SK-N-SH (cell line): ENCODE data around the gene SCN9A. TPM values are rescaled to one million over a fixed set of nuclear protein-coding genes. Genes with fewer than 3 reads are reported as not detected.

ENCODE experiments used
- CTCF ChIA-PET: fragments of 300-600, 350-600 bp; formaldehyde crosslinking; extraction: SDS; loops from one replicate; lab custom pipeline; 2021; lab: Yijun Ruan, JAX
- POLR2A ChIA-PET: fragments of 350-600 bp; sonication (Branson Sonifier 250); formaldehyde crosslinking; extraction: SDS; loops from one replicate; lab custom pipeline; 2020; ENCODE audit warnings: antibody characterized with exemption, inconsistent platforms; lab: Yijun Ruan, JAX
- DNase-seq: peaks from one replicate; pipeline ENCODE4 v3.0.0; 2012
- H2AFZ ChIP-seq: fragments of 200-600 bp; sonication (generic); 2 replicates; pipeline ENCODE4 v1.8.1; 2016; ENCODE audit warnings: antibody characterized with exemption, mild to moderate bottlenecking, low read depth
- H3F3A ChIP-seq: fragments of 200-600 bp; sonication (generic); replicated peaks from 2 replicates; pipeline ENCODE3; 2016; ENCODE audit warnings: antibody characterized with exemption, mild to moderate bottlenecking; ENCODE audit not compliant: insufficient read depth
- H3K27ac ChIP-seq, 2 experiments: fragments of 200-500 bp in 1 of 2; fragments of 200-600 bp in 1 of 2; sonication (Bioruptor generic) in 1 of 2; sonication (generic), shearing (Covaris generic) in 1 of 2; 2 replicates each; pipeline versions ENCODE4 v1.5.1 to v1.6.1; 2014 to 2016; ENCODE audit warnings: low read depth in 2 of 2, inconsistent platforms in 1 of 2, low read length in 1 of 2, mild to moderate bottlenecking in 1 of 2, mixed read lengths in 1 of 2
- H3K27me3 ChIP-seq: fragments of 200-600 bp; sonication (generic), shearing (Covaris generic); 2 replicates; pipeline ENCODE4 v1.6.1; 2016; ENCODE audit warnings: mixed run types; ENCODE audit not compliant: insufficient read depth
- H3K36me3 ChIP-seq, 2 experiments: fragments of 200-500 bp in 1 of 2; fragments of 200-600 bp in 1 of 2; sonication (Bioruptor generic) in 1 of 2; sonication (generic) in 1 of 2; replicated peaks in 1 of 2; 2 replicates each; pipeline versions ENCODE3 to v1.5.1; 2014 to 2016; ENCODE audit warnings: low read length in 1 of 2, mild to moderate bottlenecking in 1 of 2; ENCODE audit not compliant: insufficient read depth in 2 of 2, control insufficient read depth in 1 of 2
- H3K4me1 ChIP-seq, 2 experiments: fragments of 200-500 bp in 1 of 2; fragments of 200-600 bp in 1 of 2; sonication (Bioruptor generic) in 1 of 2; sonication (generic), shearing (Covaris generic) in 1 of 2; 2 replicates each; pipeline versions ENCODE4 v1.5.1 to v1.6.1; 2014 to 2016; ENCODE audit warnings: low read depth in 1 of 2, low read length in 1 of 2, mixed run types in 1 of 2; ENCODE audit not compliant: insufficient read depth in 2 of 2, control insufficient read depth in 1 of 2
- H3K4me2 ChIP-seq: fragments of 200-600 bp; sonication (generic), shearing (Covaris generic); 2 replicates; pipeline ENCODE4 v1.6.1; 2017; ENCODE audit warnings: mixed run types
- H3K4me3 ChIP-seq, 2 experiments: fragments of 200-500 bp in 1 of 2; fragments of 200-600 bp in 1 of 2; sonication (Bioruptor generic) in 1 of 2; sonication (generic), shearing (Covaris generic) in 1 of 2; 2 replicates each; pipeline versions ENCODE4 v1.5.1 to v1.8.1; 2014 to 2016; ENCODE audit warnings: low read depth in 2 of 2, inconsistent platforms in 1 of 2, low read length in 1 of 2, mild to moderate bottlenecking in 1 of 2, mixed read lengths in 1 of 2, moderate library complexity in 1 of 2
- H3K79me2 ChIP-seq: fragments of 200-600 bp; sonication (generic); 2 replicates; pipeline ENCODE4 v1.8.1; 2017; ENCODE audit warnings: mild to moderate bottlenecking; ENCODE audit not compliant: insufficient read depth
- H3K9ac ChIP-seq: fragments of 200-600 bp; sonication (generic); 2 replicates; pipeline ENCODE4 v1.6.1; 2017; ENCODE audit warnings: mixed run types
- H3K9me2 ChIP-seq: fragments of 200-600 bp; sonication (generic); 2 replicates; pipeline ENCODE4 v1.6.1; 2017; ENCODE audit warnings: mixed run types
- H3K9me3 ChIP-seq: fragments of 200-600 bp; sonication (generic); 2 replicates; pipeline ENCODE4 v1.6.1; 2017; ENCODE audit warnings: mixed run types, mild to moderate bottlenecking, moderate library complexity
- H4K20me1 ChIP-seq: fragments of 200-600 bp; sonication (generic); 2 replicates; pipeline ENCODE4 v1.6.1; 2017; ENCODE audit warnings: mild to moderate bottlenecking, mixed run types; ENCODE audit not compliant: insufficient read depth
- CTCF ChIP-seq: fragments of 200-600 bp; sonication (generic); IDR thresholded peaks from 2 replicates; pipeline ENCODE4 v1.6.1; 2017; ENCODE audit warnings: antibody characterized with exemption, mild to moderate bottlenecking, moderate library complexity
- GABPA ChIP-seq: IDR thresholded peaks from 2 replicates; pipeline ENCODE4 v1.4.0; 2012; ENCODE audit warnings: low read depth, mild to moderate bottlenecking
- JUND ChIP-seq: IDR thresholded peaks from 2 replicates; pipeline ENCODE4 v1.4.0; 2012
- MXI1 ChIP-seq: IDR thresholded peaks from 2 replicates; pipeline ENCODE4 v1.6.1; 2012; ENCODE audit warnings: mild to moderate bottlenecking, low read depth, low read length, improper control_type of control experiment
- NRF1 ChIP-seq: IDR thresholded peaks from 2 replicates; pipeline ENCODE4 v1.6.1; 2012; ENCODE audit warnings: low read depth, mild to moderate bottlenecking, low read length
- RFX5 ChIP-seq: IDR thresholded peaks from 2 replicates; pipeline ENCODE4 v1.6.1; 2012; ENCODE audit warnings: mild to moderate bottlenecking, improper control_type of control experiment, low read length
- RXRA ChIP-seq: IDR thresholded peaks from 2 replicates; pipeline ENCODE4 v1.4.0; 2012; ENCODE audit warnings: low read depth, mild to moderate bottlenecking, borderline replicate concordance
- SIN3A ChIP-seq: IDR thresholded peaks from 2 replicates; pipeline ENCODE4 v1.6.1; 2012; ENCODE audit warnings: low read depth, mild to moderate bottlenecking, low read length, moderate library complexity, borderline replicate concordance
- TEAD4 ChIP-seq: IDR thresholded peaks from 2 replicates; pipeline ENCODE4 v1.4.0; 2012; ENCODE audit warnings: mild to moderate bottlenecking, borderline replicate concordance; ENCODE audit not compliant: insufficient read depth
- USF2 ChIP-seq: fragments of 150-350 bp; IDR thresholded peaks from 2 replicates; pipeline ENCODE4 v1.6.1; 2017; ENCODE audit warnings: antibody characterized with exemption, low read length, low read depth, borderline replicate concordance
- ZBTB33 ChIP-seq: IDR thresholded peaks from 2 replicates; pipeline ENCODE4 v1.4.0; 2012; ENCODE audit warnings: low read depth, borderline replicate concordance
- WGBS: methylation state at CpG from one replicate; pipeline ENCODE4 v1.1.6; 2017; ENCODE audit warnings: low lambda C conversion rate; 5-methylcytosine and 5-hydroxymethylcytosine counted together
- polyA plus RNA-seq, 3 experiments: library from polyadenylated mRNA; depleted of rRNA; stranded (reverse); fragments of >200 nt; gene quantifications; 2 replicates each; pipeline ENCODE4 v1.2.3, GENCODE V29; 2012

SCN9A gene
- polyA plus RNA-seq, 1 of the 3 experiments (the other 2 are of a cell fraction), result 5.9 TPM

GRCh38 chr2:166343467-166343866 is 32.3 kb downstream of the SCN9A start (continued):
- no peak for TF ChIP-seq SIN3A
- TF ChIP-seq MXI1, result no peak
- no peak for TF ChIP-seq ZBTB33
- no peak for TF ChIP-seq RFX5
- TF ChIP-seq USF2, result no peak
- no peak for TF ChIP-seq GABPA

- ChIA-PET CTCF (interaction anchor here (1.1 kb wide), 1 partner anchor 20 kb away, joined by 3 read pairs; no protein-coding TSS in a partner anchor), POLR2A (no interaction called here)
- no peak overlapping the region for H3K9ac ChIP-seq
- H4K20me1 ChIP-seq, result no peaks in the 10 kb centered on the region
- H3K4me3 ChIP-seq, result no peak overlapping the region
- H3K4me1 ChIP-seq, result peaks cover 27 to 28% of the 10 kb centered on the region in 2 experiments; a peak in 3 of 4 replicates
- H3F3A ChIP-seq, result peaks cover 5% of the 10 kb centered on the region
- H2AFZ ChIP-seq, result no peak overlapping the region
- no peaks in the 10 kb centered on the region for H3K27me3 ChIP-seq
- WGBS, result 39% methylated on average over 1 of the region's 1 CpG
- no peaks in the 10 kb centered on the region for H3K79me2 ChIP-seq
- no peak for TF ChIP-seq RXRA
- no peak for TF ChIP-seq NRF1
- no peak for TF ChIP-seq SIN3A
- no peak for TF ChIP-seq JUND
- no peak for TF ChIP-seq TEAD4
- no peak for TF ChIP-seq CTCF
- TF ChIP-seq MXI1, result no peak
- no peak for DNase-seq
- no peak overlapping the region for H3K4me2 ChIP-seq
- no peaks in the 10 kb centered on the region for H3K9me3 ChIP-seq
- H3K27ac ChIP-seq, result peak overlapping the region in 1 of 2 experiments; percentile 39; a peak in 2 of 4 replicates
- H3K9me2 ChIP-seq, result no peaks in the 10 kb centered on the region
- H3K36me3 ChIP-seq, result no peaks in the 10 kb centered on the region
These were observed 34.3 kb downstream of the SCN9A start for GRCh38 chr2:166341426-166341825.
